GM13977 (cell line): ENCODE results near the gene NRAP.

Experiments used
- DNase-seq: peaks from one replicate; pipeline ENCODE4 v3.0.0; 2012; ENCODE audit warnings: low spot score
- CTCF ChIP-seq: IDR thresholded peaks from 2 replicates; pipeline ENCODE4 v1.5.1; 2012; ENCODE audit warnings: mild to moderate bottlenecking, control low read depth; ENCODE audit not compliant: insufficient read depth; ENCODE audit errors: extremely low read depth, missing control alignments
- in situ Hi-C: fragments of 300-500 bp; cut with MboI; formaldehyde crosslinking; loops from one replicate; pipeline ENCODE4 v1.12.0; 2022; ENCODE audit warnings: low sequenced_read_pairs, low pct_unique_long_range_greater_than_20kb, mixed read lengths, inconsistent platforms; ENCODE audit not compliant: unreplicated experiment

Gene NRAP

GRCh38 chr10:113646336-113647201 is 17.3 kb downstream of the NRAP start:
- TF ChIP-seq CTCF, result no peak
- in situ Hi-C loops, result no loop called here
- DNase-seq, result no peak

GRCh38 chr10:113644185-113645120 is 19.4 kb downstream of the NRAP start:
- no peak for TF ChIP-seq CTCF
- in situ Hi-C loops, result no loop called here
- no peak for DNase-seq

- no peak for TF ChIP-seq CTCF
- in situ Hi-C loops, result no loop called here
- DNase-seq, result no peak
Measured at GRCh38 chr10:113643183-113643582, 20.7 kb downstream of the NRAP start.

GRCh38 chr10:113641702-113642101 is 22.1 kb downstream of the NRAP start:
- in situ Hi-C loops, result no loop called here
- no peak for DNase-seq
- TF ChIP-seq CTCF, result no peak

- in situ Hi-C loops, result no loop called here
- no peak for TF ChIP-seq CTCF
- no peak for DNase-seq
Measured at GRCh38 chr10:113639966-113640365, 23.9 kb downstream of the NRAP start.

GRCh38 chr10:113631684-113632367 is 32.0 kb downstream of the NRAP start:
- DNase-seq, result no peak
- in situ Hi-C loops, result no loop called here
- no peak for TF ChIP-seq CTCF
